ENCODE results near the gene GDAP1L1.

GDAP1L1 gene

GRCh38 chr20:44200983-44201382, 46.1 kb upstream of the GDAP1L1 start:
- no peaks in the 10 kb centered on the region for H3K4me1 ChIP-seq (ENCODE audit: low read length)
- H3K9me3 ChIP-seq (ENCODE audit: insufficient read depth, low read length), result no peaks in the 10 kb centered on the region
- no peak overlapping the region for H2AFZ ChIP-seq (ENCODE audit: low read depth, low read length)
- peaks cover 68% of the 10 kb centered on the region for H4K20me1 ChIP-seq (ENCODE audit: insufficient read depth, low read length)
- no peak overlapping the region for H3K27ac ChIP-seq (ENCODE audit: low read length)
- no peak for TF ChIP-seq EZH2phosphoT487 (IDR thresholded peaks at IDR 0.05; ENCODE audit: low read depth)
- no peak for TF ChIP-seq CTCF (IDR thresholded peaks at IDR 0.05; ENCODE audit: low read depth, low read length)
- no peak overlapping the region for H3K4me3 ChIP-seq (ENCODE audit: low read length)
- peaks cover 68% of the 10 kb centered on the region for H3K79me2 ChIP-seq (ENCODE audit: low read length)
- H3K27me3 ChIP-seq (ENCODE audit: low read depth, low read length), result no peaks in the 10 kb centered on the region
- H3K36me3 ChIP-seq (replicated peaks; ENCODE audit: low read depth, low read length), result peaks cover 85% of the 10 kb centered on the region
- H3K4me2 ChIP-seq (ENCODE audit: low read length), result no peak overlapping the region
- no peak overlapping the region for H3K9ac ChIP-seq (ENCODE audit: low read length)

GRCh38 chr20:44203161-44203560, 43.9 kb upstream of the GDAP1L1 start:
- no peak overlapping the region for H3K4me3 ChIP-seq (ENCODE audit: low read length)
- no peaks in the 10 kb centered on the region for H3K27me3 ChIP-seq (ENCODE audit: low read depth, low read length)
- no peak overlapping the region for H3K4me2 ChIP-seq (ENCODE audit: low read length)
- H4K20me1 ChIP-seq (ENCODE audit: insufficient read depth, low read length), result peaks cover 73% of the 10 kb centered on the region
- no peak overlapping the region for H3K9ac ChIP-seq (ENCODE audit: low read length)
- no peak for TF ChIP-seq CTCF (IDR thresholded peaks at IDR 0.05; ENCODE audit: low read depth, low read length)
- TF ChIP-seq EZH2phosphoT487 (IDR thresholded peaks at IDR 0.05; ENCODE audit: low read depth), result no peak
- H3K4me1 ChIP-seq (ENCODE audit: low read length), result peaks cover 13% of the 10 kb centered on the region
- no peak overlapping the region for H2AFZ ChIP-seq (ENCODE audit: low read depth, low read length)
- no peak overlapping the region for H3K27ac ChIP-seq (ENCODE audit: low read length)
- no peaks in the 10 kb centered on the region for H3K9me3 ChIP-seq (ENCODE audit: insufficient read depth, low read length)
- peaks cover 90% of the 10 kb centered on the region for H3K79me2 ChIP-seq (ENCODE audit: low read length)
- H3K36me3 ChIP-seq (replicated peaks; ENCODE audit: low read depth, low read length), result peaks cover 74% of the 10 kb centered on the region

GRCh38 chr20:44204156-44204831, 42.8 kb upstream of the GDAP1L1 start:
- Histone ChIP-seq H3K9me3 (ENCODE audit: insufficient read depth, low read length) (no peaks in the 10 kb centered on the region), H3K36me3 (replicated peaks; ENCODE audit: low read depth, low read length) (peaks cover 67% of the 10 kb centered on the region), H3K4me1 (ENCODE audit: low read length) (peaks cover 23% of the 10 kb centered on the region), H3K27me3 (ENCODE audit: low read depth, low read length) (no peaks in the 10 kb centered on the region), H4K20me1 (ENCODE audit: insufficient read depth, low read length) (peaks cover 77% of the 10 kb centered on the region), H3K4me2 (ENCODE audit: low read length) (no peak overlapping the region), H3K4me3 (ENCODE audit: low read length) (no peak overlapping the region), H2AFZ (ENCODE audit: low read depth, low read length) (no peak overlapping the region), H3K79me2 (ENCODE audit: low read length) (peaks cover 95% of the 10 kb centered on the region), H3K27ac (ENCODE audit: low read length) (no peak overlapping the region), H3K9ac (ENCODE audit: low read length) (no peak overlapping the region)
- no peak for TF ChIP-seq EZH2phosphoT487 (IDR thresholded peaks at IDR 0.05; ENCODE audit: low read depth)
- TF ChIP-seq CTCF (IDR thresholded peaks at IDR 0.05; ENCODE audit: low read depth, low read length), result no peak

GRCh38 chr20:44204832-44205215, 42.3 kb upstream of the GDAP1L1 start:
- no peak overlapping the region for H2AFZ ChIP-seq (ENCODE audit: low read depth, low read length)
- H3K9ac ChIP-seq (ENCODE audit: low read length), result no peak overlapping the region
- peaks cover 23% of the 10 kb centered on the region for H3K4me1 ChIP-seq (ENCODE audit: low read length)
- H3K27ac ChIP-seq (ENCODE audit: low read length), result no peak overlapping the region
- no peak overlapping the region for H3K4me2 ChIP-seq (ENCODE audit: low read length)
- no peak overlapping the region for H3K4me3 ChIP-seq (ENCODE audit: low read length)
- TF ChIP-seq CTCF (IDR thresholded peaks at IDR 0.05; ENCODE audit: low read depth, low read length) (no peak), EZH2phosphoT487 (IDR thresholded peaks at IDR 0.05; ENCODE audit: low read depth) (no peak)
- H3K9me3 ChIP-seq (ENCODE audit: insufficient read depth, low read length), result no peaks in the 10 kb centered on the region
- H3K36me3 ChIP-seq (replicated peaks; ENCODE audit: low read depth, low read length), result peaks cover 62% of the 10 kb centered on the region
- peaks cover 96% of the 10 kb centered on the region for H3K79me2 ChIP-seq (ENCODE audit: low read length)
- H4K20me1 ChIP-seq (ENCODE audit: insufficient read depth, low read length), result peaks cover 77% of the 10 kb centered on the region
- no peaks in the 10 kb centered on the region for H3K27me3 ChIP-seq (ENCODE audit: low read depth, low read length)
